Hippocampal formation (tissue), 2 donors: Measurements from ENCODE around the gene AOPEP.
"Not testable (repeated sequence)": the region's sequence is repeated elsewhere in the genome, so short reads cannot be mapped to it uniquely, and the experiment has no call there.

Experiments
- DNase-seq, 2 donors: peaks; one replicate each; lab custom pipeline; 2025; lab: John Stamatoyannopoulos, UW

AOPEP gene

DNA sequence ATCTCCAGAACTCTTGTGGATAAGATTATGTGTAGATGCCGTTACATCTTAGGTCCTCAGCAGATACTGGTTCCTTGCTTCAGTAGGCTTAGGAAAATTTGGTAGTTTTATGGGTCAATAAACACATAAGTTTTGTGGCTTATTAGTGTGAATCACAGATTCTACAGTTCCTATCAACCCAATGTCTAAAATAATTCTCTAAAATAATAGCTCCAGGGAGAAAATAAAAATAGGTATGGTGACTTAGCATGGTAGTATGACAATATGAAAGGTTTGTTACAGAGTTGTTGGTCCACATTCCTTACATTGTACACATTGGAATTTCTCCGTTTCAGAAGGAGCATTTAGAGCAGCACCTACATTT, 91.7 kb downstream of the AOPEP start:
- DNase-seq, result no peak

DNA sequence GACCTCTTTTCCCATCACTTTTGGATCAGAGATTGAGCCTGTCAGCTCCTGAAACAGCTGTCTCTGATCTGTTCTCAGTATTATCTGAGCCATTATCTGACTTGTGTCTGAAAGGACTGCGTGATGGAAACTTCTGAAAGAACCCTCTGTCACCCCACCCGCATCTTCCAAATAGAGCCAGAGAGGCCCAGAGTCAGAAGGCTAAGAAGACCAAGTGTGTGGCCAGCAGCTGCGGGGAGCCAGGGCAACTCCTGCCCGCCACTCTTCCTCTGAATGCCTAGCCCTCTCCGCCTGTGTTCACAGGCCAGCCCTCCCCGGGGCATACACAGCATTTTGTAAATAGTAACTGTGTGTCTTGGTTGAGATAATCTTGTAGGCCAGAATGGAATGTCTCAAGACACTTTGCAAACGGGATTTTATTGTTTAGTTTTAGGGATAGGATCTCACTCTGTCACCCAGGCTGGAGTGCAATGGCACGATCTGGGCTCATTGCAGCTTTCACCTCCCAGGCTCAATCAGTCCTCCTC, 92.7 kb downstream of the AOPEP start:
- DNase-seq, result peak in 1 of 2 donors; percentile 31

DNA sequence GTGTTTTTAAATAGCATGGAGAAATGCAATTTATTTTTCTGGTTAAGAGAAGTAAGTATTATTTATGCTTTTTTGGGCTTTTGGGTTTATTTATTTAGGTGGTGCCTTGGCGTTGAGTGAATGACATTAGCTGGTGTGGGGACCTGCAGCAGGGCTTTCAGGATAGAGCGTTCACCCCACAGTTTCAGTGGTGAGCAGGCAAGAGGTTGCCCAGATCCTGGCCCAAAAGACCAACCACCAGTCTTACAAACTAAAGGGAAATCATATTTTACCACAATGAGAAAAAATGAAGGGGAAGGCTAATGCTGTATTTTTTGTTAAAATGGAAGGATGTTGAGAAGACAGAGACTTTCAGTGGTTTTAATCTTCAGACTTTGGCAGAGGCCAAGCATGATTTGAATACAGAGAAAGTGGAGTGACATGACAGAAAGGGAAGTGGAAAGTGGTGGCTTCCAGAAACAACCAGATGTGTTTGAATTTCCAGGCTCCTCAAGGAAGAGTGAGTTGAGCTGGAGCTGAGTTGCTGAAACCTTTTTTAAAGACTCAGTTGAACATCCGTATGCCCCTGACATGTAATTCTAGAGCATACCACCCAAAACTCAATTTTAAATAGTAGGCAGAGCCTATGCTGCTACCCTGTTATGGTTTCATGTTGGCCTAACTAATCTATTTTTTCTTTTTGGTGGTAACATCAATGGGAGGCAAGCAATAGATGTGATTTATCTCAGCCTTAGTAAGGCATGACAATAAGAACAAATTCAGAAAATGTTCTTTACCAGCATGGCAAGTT, 94.8 kb downstream of the AOPEP start:
- DNase-seq, result no peak

DNA sequence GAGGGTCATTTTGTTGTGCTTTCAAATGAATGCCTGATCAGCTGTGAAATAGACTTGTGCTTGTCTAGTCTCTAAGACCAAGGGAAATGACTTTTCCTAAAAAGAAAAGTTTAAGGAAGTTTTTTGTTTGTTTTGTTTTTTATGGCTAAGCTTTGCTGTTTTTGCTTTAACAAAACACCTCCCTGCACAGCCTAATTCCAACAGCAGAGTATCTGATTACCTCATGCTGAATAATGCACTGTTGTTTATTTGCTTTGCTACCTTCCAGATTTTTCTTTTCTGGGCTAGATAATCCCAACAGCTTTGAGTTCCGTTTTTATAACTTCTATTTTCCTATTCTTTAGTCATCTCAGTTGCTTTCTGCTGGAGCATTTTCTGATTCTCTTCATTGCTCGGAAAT, 95.8 kb downstream of the AOPEP start:
- DNase-seq, result no peak

DNA sequence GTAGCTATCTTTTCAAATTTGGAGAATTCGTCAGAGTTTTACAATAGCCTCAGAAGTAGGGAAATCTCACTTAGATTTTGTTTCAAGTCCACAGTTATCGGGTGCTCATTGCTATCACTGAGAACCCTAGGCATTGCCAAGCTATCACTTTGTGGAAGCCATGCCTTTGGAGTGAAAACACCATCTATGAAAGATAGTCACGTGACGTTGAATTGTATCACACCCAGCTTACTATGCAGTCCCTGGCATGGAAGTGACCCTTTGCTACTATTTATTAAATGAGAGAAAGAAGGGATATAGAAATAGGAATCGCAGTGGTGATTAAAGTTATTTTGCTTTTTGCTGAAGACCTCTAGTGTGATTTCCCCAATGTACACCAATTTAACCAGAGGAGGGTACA, 97.2 kb downstream of the AOPEP start:
- DNase-seq, result no peak

DNA sequence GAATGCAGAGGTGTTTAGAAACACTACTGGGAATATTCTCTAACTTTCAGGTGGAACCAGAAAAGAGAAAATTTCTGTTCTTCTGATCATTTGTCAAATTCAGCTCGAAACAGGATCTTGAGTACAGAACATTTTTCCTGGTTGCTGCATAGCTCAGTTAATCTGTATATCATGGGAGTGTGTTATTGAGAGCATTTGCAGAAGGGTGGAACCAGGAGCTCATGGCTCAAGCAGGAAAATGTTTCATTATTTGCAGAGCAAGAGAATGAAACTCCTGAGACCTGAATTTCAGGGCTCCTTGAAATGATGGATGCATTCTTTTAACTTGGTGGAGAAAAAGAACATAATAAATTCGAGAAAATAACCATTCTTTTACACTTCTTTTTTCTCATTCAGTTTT, 97.9 kb downstream of the AOPEP start:
- no peak for DNase-seq

DNA sequence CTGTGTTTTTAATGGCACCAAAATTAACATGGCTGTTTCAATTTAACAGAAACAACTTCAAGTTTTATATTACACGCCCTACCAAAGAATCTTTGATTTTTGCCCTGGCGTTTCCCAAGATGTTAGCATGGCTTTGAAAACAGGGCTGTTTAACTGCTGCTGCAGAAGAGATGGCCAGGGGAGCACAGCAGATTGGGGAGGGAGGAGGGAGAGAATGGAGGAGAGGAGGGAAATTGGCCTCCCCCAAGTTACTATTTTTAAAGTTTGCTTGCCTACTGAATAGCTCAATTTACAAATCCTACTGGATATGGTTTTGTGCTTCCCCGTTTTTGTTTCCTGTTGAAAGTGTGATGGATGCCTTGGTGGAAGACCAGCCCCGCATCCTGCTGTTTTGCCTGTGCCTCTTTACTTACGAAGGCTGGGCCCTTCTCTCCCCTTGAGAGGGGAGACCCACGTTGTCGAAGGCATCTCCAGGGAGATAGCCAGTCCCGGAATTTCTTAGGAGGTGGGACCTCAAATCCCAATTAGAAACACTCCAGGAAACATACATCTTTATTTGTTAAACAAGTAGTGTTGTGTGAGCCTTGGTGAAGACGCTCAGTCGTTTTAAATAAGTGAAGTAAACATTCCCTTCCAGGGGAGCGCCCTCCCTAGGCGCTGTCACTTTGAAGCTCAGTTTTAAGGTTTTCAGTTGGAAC, 98.6 kb downstream of the AOPEP start:
- DNase-seq, result no peak

DNA sequence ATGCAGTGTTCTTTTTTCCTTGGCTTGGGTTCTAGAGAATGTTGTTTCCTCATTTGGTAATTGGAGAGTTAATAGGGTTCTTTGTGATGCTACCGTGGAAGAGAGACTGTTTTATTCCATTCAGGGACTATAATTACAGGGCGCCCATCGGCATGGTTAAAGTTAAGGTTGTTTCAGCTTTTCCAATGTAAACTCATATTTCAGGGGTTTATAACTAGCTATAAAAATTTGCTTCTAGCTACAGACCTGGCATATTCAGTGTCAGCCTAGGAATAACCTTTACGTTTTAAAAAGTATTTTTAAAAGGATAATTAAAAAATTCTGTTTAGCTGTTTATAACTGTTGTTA, 99.1 kb downstream of the AOPEP start:
- no peak for DNase-seq

DNA sequence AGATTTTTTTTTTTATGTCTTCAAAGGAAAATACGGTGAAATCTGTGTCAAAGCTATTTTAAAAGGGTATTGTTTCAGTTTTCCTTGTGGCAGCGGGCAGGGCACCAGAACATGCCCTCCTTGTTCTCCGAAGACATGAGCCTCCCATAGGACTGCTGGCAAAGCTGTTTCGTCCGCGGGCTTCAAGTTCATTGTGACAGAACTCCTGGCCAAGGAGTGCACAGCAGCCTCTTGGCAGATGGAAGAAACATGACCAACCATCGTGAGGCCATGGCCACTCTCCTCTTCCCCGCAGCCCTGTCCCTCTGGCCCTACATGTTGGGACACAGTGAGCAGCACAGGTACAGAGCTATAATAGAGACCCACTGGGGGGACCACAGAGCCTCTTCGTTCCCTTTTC, 99.5 kb downstream of the AOPEP start:
- no peak for DNase-seq

DNA sequence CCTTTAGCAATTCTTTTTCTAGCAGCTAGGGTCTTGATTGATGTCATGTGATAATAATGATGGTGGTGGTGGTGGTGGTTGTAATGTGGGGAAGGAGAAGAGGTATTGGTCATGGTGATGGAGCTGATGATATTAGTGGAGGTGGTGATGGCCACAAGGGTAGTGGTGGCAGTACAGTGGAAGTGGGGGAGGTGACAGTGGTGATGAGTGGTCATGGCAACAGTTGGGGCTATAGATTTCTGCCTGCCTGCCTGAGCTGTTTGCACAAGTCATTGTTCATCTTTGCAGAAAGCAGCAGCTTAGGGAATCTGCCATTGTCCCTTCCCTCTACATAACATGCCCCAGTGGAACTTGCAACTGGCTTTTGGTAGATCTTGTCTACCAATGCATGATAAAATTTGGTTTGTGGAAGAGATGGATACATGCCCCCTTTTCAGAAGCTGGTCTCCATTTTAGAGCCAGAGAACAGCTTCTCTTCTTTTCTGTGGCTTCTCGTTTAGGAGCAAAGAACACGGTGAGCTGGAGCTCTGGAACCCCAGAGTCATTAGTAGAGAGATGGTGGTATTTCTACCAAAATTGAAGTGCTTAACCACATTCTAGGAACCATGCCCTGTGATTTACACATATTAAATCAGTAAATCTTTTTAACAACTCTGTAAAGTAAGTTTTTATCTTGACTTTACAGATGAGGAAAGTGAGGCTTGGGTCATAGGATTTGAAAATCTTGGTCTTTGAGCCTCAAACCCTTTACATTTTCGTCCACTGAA, 100.3 kb downstream of the AOPEP start:
- no peak for DNase-seq

DNA sequence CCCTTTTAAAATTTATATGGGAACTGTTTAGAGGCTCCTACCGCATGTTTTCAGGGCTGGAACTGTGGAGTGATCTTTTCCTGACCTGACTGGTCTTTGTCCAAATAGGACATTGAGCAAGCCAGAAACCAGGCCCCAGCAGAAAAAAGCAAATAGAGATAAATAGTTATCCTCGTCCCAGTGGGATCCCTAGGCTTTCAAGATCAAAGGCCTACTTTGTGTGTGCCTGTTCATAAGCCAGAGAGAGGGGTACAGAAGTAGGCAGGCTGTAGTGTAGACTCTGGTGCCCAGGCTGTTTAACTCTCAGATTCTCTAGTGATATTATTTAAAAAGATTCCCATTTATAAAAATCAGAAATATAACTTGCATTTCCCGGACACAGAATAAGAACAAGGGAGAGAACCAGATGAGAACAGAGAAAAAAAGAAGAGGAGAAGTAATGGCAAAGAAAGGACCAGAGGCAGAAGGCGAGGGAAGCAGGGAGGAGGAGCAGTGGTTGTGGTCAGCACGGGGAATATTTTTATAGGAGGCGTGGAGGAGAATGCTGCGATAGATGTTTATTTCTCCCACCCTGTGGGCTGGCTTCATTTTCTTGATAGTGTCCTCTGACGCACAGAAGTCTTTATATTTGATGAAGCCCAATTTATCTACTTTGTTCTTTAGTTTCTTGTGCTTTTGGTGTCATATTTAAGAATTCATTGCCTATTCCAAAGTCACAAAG, 101.2 kb downstream of the AOPEP start:
- DNase-seq, result no peak

DNA sequence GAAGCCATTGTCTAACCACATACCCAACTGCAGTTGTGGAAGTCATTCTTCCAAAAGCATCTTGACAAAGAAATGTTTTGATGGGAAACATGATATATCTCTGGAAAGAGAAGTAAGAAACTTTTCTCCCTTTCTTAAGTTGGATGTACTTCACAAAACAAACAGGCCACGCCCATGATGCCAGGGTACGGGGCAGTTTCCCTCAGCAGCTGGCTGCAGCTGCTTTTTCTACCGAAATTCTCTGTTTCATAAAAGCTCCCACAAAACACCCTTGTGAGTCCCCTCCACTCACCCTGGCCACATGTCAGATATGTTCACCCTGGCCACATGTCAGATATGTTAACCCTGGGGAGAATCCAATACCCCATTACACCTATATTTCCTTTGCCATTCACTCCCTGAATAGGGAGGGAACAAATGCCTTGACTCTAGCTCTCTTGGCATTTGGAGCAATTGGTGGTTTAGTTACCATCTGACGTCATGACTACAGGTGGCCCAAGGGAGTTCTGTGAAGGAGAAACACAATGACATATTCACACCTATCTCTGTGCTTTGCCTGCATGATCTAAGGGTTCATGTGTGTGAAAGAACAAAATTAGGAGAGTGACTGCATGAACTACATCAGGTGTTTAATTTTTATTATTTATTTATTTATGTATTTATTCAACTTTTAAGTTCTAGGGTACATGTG, 103.0 kb downstream of the AOPEP start:
- no peak for DNase-seq

DNA sequence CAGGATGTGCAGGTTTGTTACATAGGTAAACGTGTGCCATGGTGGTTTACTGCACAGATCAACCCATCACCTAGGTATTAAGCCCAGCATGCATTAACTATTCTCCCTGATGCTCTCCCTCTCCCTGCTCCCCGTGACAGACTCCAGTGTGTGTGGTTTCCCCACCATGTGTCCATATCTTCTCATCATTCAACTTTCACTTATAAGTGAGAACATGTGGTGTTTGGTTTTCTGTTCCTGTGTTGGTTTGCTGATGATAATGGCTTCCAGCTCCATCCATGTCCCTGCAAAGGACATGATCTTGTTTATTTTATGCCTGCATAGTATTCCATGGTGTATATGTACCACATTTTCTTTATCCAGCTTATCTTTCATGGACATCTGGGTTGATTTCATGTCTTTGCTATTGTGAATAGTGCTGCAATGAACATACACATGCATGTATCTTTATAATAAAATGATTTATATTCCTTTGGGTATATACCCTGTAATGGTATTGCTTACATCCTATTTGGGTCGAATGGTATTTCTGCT, 103.6 kb downstream of the AOPEP start:
- not testable (repeated sequence) for DNase-seq

DNA sequence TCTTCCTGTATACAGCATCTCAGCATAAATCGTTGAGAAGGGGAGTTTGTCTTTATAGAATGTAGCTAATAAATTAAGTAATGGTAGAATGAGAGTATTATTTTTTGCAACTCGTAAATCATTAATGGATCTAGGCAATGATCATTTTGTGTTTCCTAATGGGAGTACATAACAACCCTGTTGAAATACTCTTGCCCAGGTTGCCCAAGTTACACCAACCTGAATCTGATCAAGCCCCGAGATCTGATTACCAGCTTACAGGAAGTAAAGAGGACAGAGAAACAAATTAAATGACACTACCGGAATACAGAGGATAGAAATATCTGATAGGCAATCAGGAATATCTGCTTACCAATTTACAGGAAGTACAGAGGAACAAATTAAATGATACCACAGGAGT, 107.3 kb downstream of the AOPEP start:
- DNase-seq, result no peak

DNA sequence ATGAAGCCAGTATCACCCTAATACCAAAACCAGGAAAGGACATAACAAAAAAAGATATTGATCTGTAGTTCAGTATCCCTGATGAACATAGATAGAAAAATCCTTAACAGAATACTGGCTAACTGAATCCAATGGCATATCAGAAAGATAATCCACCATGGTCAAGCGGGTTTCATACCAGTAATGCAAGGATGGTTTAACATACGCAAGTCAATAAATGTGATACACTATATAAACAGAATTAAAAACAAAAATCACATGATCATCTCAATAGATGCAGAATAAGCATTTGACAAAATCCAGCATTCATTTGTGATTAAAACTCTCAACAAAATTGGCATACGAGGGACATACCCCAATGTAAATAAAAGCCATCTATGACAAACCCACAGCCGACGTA, 110.9 kb downstream of the AOPEP start:
- no peak for DNase-seq

DNA sequence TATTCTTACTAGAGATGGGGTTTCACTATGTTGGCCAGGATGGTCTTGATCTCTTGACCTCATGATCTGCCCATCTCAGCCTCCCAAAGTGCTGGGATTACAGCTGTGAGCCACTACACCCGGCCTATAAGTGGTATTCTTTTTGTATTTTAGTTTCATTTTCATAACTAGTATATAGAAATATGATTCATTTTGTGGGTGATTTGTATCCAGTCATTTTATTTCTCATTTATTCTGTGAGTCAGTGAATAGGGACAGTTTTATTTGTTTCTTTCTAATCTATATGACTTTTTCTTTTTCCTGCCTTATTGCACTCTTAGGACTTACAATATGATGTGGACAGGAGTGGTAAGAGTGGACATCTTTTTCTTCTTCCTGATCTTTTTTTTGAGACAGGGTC, 112.9 kb downstream of the AOPEP start:
- no peak for DNase-seq

DNA sequence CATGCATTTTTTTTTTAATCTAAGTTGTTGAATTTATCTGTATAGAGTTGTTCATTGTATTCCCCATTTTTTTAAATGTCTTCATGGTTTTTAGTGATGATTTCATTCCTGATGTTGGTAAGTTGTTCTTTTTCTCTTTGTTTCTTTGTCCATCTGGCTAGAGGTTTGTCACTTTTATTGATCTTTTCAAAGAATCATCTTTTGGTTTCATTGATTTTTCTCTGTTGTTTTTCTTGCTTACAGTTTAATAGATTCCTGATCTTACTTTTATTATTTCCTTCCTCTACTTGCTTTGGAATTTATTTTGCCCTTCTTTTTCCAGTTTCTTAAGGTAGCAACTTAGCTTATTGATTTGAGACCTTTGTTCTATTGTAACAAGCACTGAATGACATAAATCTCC, 114.2 kb downstream of the AOPEP start:
- DNase-seq, result no peak

DNA sequence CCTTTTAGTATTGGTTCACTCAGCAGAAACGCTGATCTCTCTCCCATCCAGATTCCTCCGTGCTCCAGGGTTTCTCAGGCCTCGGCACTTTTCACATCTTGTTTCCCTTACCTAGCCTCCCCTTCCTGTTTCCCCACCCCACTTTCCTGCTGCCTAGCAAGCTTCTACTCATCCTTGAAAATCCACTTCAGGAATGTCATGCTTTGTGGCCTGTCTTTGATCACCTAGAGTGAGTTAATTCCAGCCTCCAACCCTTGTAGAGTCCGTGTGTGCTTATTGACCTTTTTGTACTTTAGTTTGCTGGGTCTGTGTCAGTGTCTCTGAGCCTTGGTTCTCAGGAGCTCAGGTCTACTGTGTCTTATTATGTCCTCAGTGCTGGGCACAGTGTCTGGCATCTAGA, 116.6 kb downstream of the AOPEP start:
- DNase-seq, result no peak

DNA sequence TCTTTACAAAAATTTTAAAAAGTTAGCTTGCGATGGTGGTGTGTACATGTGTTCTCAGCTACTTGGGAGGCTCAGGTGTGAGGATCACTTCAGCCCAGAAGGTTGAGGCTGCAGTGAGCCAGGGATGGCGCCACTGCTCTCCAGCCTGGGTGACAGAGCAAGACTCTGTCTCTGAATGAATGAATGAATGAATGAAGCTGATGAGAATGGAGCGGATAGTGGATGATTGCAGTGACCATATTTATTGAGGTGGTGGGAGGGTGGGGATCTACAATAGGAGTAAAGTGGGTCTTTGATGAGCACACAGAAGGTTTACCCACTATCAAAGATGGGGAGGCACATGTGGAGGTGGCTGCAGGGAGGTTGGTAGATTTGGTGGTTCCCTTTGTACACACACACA, 120.2 kb downstream of the AOPEP start:
- no peak for DNase-seq

DNA sequence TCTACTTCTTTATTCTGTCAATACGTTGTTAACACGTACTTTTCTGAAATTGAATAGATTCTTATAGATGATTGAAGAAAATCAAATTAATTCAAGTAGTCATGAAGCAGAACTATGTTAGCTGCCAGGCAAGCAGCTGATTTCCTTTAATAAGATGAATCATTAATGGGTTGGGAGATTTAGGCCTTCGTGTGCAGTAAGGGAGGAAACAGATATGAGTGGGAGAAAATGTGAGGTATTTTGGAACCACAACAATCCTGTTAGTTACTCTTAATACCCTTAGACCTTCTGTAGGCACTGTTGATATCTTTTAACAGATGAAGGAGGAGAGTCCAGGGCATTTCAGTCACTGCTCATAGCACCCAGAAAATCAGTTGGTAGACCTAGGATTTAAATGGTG, 121.0 kb downstream of the AOPEP start:
- DNase-seq, result no peak

DNA sequence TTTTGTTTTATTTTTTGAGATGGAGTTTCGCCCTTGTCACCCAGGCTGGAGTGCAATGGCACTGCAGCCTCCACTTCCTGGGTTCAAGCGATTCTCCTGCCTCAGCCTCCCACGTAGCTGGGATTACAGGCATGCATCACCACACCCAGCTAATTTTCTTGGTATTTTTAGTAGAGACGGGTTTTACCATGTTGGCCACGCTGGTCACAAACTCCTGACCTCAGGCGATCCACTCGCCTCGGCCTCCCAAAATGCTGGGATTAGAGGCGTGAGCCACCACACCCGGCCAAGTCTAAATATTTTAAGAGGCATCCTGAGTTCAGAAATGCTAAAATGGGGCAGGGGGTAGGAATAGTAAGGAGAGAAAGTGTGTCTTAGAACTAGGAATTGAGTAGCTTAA, 122.3 kb downstream of the AOPEP start:
- not testable (repeated sequence) for DNase-seq
